HG03025 (cell line): ENCODE measurements around the gene TDRD12.
"Not testable (repeated sequence)": the region's sequence is repeated elsewhere in the genome, so short reads cannot be mapped to it uniquely, and the experiment has no call there.

ENCODE experiments used
- ATAC-seq: cut with Tn5 transposase; IDR thresholded peaks from one replicate; pipeline ENCODE4 v1.9.1; 2021; ENCODE audit warnings: mild to moderate bottlenecking, moderate library complexity; ENCODE audit not compliant: unreplicated experiment, low FRiP score

The TDRD12 gene

DNA sequence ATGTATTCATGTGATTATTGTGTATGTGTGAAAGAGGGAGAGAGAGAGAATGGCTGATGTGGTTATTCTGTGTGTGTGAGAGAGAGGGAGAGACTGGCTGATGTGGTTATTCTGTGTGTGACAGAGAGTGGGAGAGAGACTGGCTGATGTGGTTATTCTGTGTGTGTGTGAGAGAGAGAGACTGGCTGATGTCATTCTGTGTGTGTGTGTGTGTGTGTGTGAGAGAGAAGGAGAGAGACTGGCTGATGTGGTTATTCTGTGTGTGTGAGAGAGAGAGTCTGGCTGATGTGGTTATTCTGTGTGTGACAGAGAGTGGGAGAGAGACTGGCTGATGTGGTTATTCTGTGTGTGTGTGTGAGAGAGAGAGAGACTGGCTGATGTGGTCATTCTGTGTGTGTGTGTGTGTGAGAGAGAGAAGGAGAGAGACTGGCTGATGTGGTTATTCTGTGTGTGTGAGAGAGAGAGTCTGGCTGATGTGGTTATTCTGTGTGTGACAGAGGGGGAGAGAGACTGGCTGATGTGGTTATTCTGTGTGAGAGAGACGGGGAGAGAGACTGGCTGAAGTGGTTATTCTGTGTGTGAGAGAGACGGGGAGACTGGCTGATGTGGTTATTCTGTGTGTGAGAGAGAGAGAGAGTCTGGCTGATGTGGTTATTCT is 26.2 kb downstream of the TDRD12 start:
- not testable (repeated sequence) for ATAC-seq

DNA sequence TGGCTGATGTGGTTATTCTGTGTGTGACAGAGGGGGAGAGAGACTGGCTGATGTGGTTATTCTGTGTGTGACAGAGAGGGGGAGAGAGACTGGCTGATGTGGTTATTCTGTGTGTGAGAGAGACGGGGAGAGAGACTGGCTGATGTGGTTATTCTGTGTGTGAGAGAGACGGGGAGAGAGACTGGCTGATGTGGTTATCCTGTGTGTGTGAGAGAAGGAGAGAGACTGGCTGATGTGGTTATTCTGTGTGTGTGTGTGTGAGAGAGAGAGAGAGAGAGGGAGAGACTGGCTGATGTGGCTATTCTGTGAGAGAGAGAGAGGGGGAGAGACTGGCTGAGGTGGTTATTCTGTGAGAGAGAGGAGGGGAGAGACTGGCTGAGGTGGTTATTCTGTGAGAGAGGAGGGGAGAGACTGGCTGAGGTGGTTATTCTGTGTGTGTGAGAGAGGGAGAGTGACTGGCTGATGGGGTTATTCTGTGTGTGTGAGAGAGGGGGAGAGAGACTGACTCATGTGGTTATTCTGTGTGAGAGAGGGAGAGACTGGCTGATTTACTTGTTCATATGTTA is 27.1 kb downstream of the TDRD12 start:
- ATAC-seq: not testable (repeated sequence)

- no peak for ATAC-seq
These were observed 28.9 kb downstream of the TDRD12 start for GRCh38 chr19:32748497-32748896.

DNA sequence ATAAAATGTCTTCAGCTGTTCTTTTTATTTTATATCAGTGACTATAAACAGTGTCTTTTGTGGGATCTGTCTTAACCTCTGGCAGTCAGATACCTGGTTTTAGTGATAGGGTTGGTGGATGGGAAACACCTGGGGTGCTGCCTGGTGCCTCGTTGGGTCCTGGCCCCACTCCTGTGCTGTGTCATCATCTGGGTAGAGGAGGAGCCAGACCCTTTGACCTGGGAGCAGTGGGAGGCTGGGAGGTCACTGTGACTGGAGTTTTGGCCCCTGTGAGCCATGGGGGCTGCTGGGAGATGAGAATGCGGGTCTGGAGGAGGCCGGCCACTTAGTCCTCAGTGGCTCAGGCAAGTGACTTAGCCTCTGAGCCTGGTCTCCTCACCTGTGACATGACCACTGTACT is 29.4 kb downstream of the TDRD12 start:
- no peak for ATAC-seq

GRCh38 chr19:32749361-32749760 is 29.8 kb downstream of the TDRD12 start:
- ATAC-seq: no peak

- ATAC-seq: no peak
These were observed 31.0 kb downstream of the TDRD12 start for GRCh38 chr19:32750441-32751055.

- no peak for ATAC-seq
These were observed 31.5 kb downstream of the TDRD12 start for GRCh38 chr19:32751066-32751465.

- no peak for ATAC-seq
These were observed 37.6 kb downstream of the TDRD12 start for GRCh38 chr19:32757189-32757588.

DNA sequence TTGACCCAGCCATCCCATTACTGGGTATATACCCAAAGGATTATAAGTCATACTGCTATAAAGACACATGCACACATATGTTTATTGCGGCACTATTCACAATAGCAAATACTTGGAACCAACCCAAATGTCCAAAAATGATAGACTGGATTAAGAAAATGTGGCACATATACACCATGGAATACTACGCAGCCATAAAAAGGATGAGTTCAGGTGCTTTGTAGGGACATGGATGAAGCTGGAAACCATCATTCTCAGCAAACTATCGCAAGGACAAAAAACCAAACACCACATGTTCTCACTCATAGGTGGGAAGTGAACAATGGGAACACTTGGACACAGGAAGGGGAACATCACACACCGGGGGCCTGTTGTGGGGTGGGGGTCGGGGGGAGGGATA is 45.8 kb downstream of the TDRD12 start:
- ATAC-seq: not testable (repeated sequence)

- no peak for ATAC-seq
These were observed 48.5 kb downstream of the TDRD12 start for GRCh38 chr19:32767951-32768679.

GRCh38 chr19:32771596-32771995 is 52.0 kb downstream of the TDRD12 start:
- ATAC-seq: no peak

GRCh38 chr19:32773126-32773525 is 53.6 kb downstream of the TDRD12 start:
- ATAC-seq: no peak

DNA sequence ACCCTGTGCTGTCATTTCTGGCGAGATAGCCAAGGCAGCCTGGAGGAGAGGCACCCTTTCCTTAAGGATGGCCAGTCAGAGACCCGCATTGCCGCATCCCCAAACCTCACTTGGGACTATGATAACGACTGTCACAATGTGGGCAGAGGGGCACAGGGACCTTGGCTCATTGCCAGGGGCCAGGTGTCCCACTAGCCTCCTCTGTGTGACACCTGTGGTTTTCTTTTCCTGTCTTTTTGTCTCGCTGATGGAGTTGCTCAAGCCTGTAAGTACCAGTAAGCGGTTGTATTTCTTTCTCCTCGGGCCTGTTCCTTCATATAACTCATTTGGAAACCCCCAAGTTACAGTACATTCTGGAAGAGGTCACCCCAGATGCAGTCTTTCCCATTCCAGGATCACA is 59.5 kb downstream of the TDRD12 start:
- ATAC-seq: no peak

DNA sequence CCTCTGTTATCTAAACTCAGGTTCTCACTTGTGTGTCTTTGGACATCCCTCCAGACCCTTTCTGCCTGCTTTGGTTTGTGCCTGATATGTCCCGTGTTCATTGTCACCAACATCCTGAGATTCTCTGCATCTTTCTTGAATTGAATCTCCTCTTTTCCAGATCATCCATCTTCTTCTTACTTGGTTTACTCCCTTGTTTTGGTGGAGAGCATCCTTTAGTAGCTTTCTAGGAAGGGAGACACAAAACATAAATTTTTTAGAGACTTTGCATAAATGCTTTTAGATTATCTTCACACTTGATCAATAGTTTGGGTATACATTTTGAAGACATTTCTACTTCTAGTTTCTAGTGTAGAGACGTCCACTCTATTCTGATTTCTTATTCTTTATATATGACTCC is 61.7 kb downstream of the TDRD12 start:
- no peak for ATAC-seq

- ATAC-seq: not testable (repeated sequence)
These were observed 62.5 kb downstream of the TDRD12 start for GRCh38 chr19:32782089-32782488.

- not testable (repeated sequence) for ATAC-seq
These were observed 67.7 kb downstream of the TDRD12 start for GRCh38 chr19:32787161-32787813.

- not testable (repeated sequence) for ATAC-seq
These were observed 68.3 kb downstream of the TDRD12 start for GRCh38 chr19:32787895-32788294.

DNA sequence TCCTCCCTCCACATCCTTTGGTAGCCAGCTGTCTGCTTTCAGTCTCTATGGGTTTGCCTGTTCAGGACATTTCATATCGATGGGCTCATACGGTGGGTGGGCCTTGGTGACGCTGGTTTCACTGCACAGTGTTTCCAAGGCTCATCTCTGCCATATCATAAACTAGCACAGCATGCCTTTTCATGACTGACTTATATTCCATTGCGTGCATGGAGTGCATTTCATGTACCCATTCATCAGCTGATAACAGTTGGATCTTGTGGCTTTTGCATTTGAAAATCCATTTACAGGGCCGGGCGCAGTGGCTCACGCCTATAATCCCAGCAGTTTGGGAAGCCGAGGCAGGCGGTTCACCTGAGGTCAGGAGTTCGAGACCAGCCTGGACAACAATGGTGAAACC is 69.9 kb downstream of the TDRD12 start:
- ATAC-seq: no peak

DNA sequence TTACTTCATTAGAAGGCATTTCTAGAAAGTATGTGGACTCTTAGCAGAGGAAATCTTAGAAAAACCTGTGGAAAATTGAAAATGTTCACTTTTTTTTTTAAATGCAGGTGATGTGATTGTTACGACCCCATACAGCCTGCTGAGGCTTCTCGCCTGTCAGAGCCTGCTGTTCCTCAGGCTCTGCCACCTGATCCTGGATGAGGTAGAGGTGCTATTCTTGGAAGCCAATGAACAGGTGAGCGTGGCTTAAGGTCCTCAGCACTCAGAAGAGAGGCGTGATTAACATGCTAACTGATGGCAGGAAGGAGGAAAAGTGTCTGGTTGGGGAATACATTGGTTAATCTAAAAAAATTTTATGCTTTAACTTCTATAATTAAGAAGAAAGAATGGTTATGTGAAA is 78.6 kb downstream of the TDRD12 start:
- no peak for ATAC-seq

- ATAC-seq: no peak
These were observed 80.6 kb downstream of the TDRD12 start for GRCh38 chr19:32800191-32800590.

GRCh38 chr19:32800754-32801153 is 81.2 kb downstream of the TDRD12 start:
- ATAC-seq: no peak
